IMR-90 (cell line): ENCODE data around the gene SPATA3. TPM values are rescaled to one million over a fixed set of nuclear protein-coding genes. Genes with fewer than 3 reads are reported as not detected.

Experiments used
- ATAC-seq: fragments of 200-7000 bp; cut with Tn5 transposase; 2 replicates; pipeline ENCODE4 v1.9.1; 2020; ENCODE audit warnings: low read depth, mild to moderate bottlenecking, moderate library complexity
- BruUV-seq: library from RNA; stranded (reverse); fragments of 400-500 nt; replicated peaks from 2 replicates; lab custom pipeline; 2021; lab: Mats Ljungman, UMichigan
- CTCF ChIA-PET: fragments of 300-600 bp; formaldehyde crosslinking; extraction: SDS; loops from one replicate; lab custom pipeline; 2021; ENCODE audit warnings: antibody characterized with exemption; lab: Yijun Ruan, JAX
- POLR2A ChIA-PET: fragments of 300-600 bp; sonication (Branson Sonifier 250); formaldehyde crosslinking; loops from one replicate; lab custom pipeline; 2022; ENCODE audit warnings: antibody characterized with exemption; ENCODE audit not compliant: unreplicated experiment; lab: Charles Lee
- DNase-seq: peaks from one replicate; pipeline ENCODE4 v3.0.0; 2013
- H2AFZ ChIP-seq: replicated peaks from 2 replicates; pipeline ENCODE3; 2013; ENCODE audit warnings: low read length, mild to moderate bottlenecking; ENCODE audit not compliant: poor library complexity
- H2AK5ac ChIP-seq: 2 replicates; pipeline ENCODE4 v1.6.1; 2013; ENCODE audit warnings: low read depth, low read length, inconsistent platforms
- H2AK9ac ChIP-seq: replicated peaks from 2 replicates; pipeline ENCODE3; 2013; ENCODE audit warnings: mild to moderate bottlenecking, low read depth, low read length, moderate library complexity; ENCODE audit not compliant: poor library complexity
- H2BK120ac ChIP-seq: 2 replicates; pipeline ENCODE4 v1.6.1; 2013; ENCODE audit warnings: low read depth, low read length, inconsistent platforms
- H2BK15ac ChIP-seq: 3 replicates; pipeline ENCODE4 v1.6.1; 2013; ENCODE audit warnings: low read depth, low read length, inconsistent platforms
- H2BK20ac ChIP-seq: 2 replicates; pipeline ENCODE4 v1.6.1; 2013; ENCODE audit warnings: low read depth, mild to moderate bottlenecking, inconsistent platforms, low read length, moderate library complexity
- H2BK5ac ChIP-seq: 2 replicates; pipeline ENCODE4 v1.6.1; 2013; ENCODE audit warnings: mild to moderate bottlenecking, low read depth, low read length, inconsistent platforms; ENCODE audit not compliant: poor library complexity, severe bottlenecking
- H3K14ac ChIP-seq: replicated peaks from 2 replicates; pipeline ENCODE4 v1.6.1; 2013; ENCODE audit warnings: low read depth, low read length, inconsistent platforms
- H3K18ac ChIP-seq: 2 replicates; pipeline ENCODE4 v1.6.1; 2013; ENCODE audit warnings: low read depth, low read length, control low read depth
- H3K23ac ChIP-seq: 2 replicates; pipeline ENCODE4 v1.6.1; 2013; ENCODE audit warnings: low read depth, low read length, inconsistent platforms
- H3K27ac ChIP-seq: 2 replicates; pipeline ENCODE4 v1.5.1; 2013; ENCODE audit warnings: mild to moderate bottlenecking, control low read depth, low read length; ENCODE audit not compliant: insufficient read depth
- H3K27me3 ChIP-seq: 2 replicates; pipeline ENCODE4 v1.6.1; 2013; ENCODE audit warnings: low read length; ENCODE audit not compliant: control insufficient read depth, insufficient read depth
- H3K36me3 ChIP-seq: 2 replicates; pipeline ENCODE4 v1.6.1; 2013; ENCODE audit warnings: low read length, mixed read lengths; ENCODE audit not compliant: control insufficient read depth, insufficient read depth
- H3K4ac ChIP-seq: 2 replicates; pipeline ENCODE4 v1.6.1; 2013; ENCODE audit warnings: low read depth, low read length, inconsistent platforms
- H3K4me1 ChIP-seq: 2 replicates; pipeline ENCODE4 v1.6.1; 2013; ENCODE audit warnings: low read length, mixed read lengths; ENCODE audit not compliant: control insufficient read depth, insufficient read depth
- H3K4me2 ChIP-seq: 2 replicates; pipeline ENCODE4 v1.6.1; 2013; ENCODE audit warnings: low read depth, mild to moderate bottlenecking, control low read depth, low read length, moderate library complexity
- H3K4me3 ChIP-seq: 2 replicates; pipeline ENCODE4 v1.5.1; 2013; ENCODE audit warnings: low read depth, mild to moderate bottlenecking, control low read depth, low read length, moderate library complexity; ENCODE audit not compliant: insufficient read depth
- H3K56ac ChIP-seq: 2 replicates; pipeline ENCODE4 v1.6.1; 2013; ENCODE audit warnings: low read length, inconsistent platforms; ENCODE audit not compliant: insufficient read depth; ENCODE audit errors: extremely low read depth
- H3K79me1 ChIP-seq, 2 experiments: 2 replicates each; pipeline ENCODE4 v1.6.1; 2013; ENCODE audit warnings: low read length in 2 of 2, inconsistent platforms in 1 of 2, low read depth in 1 of 2
- H3K9ac ChIP-seq: 2 replicates; pipeline ENCODE4 v1.6.1; 2013; ENCODE audit warnings: low read depth, low read length, control low read depth
- H3K9me1 ChIP-seq: 2 replicates; pipeline ENCODE4 v1.6.1; 2013; ENCODE audit warnings: low read length, inconsistent platforms; ENCODE audit not compliant: insufficient read depth
- H3K9me3 ChIP-seq: 2 replicates; pipeline ENCODE4 v1.6.1; 2013; ENCODE audit warnings: low read length; ENCODE audit not compliant: control insufficient read depth, insufficient read depth
- H4K20me1 ChIP-seq: 2 replicates; pipeline ENCODE4 v1.6.1; 2013; ENCODE audit warnings: low read length, inconsistent platforms; ENCODE audit not compliant: insufficient read depth
- H4K5ac ChIP-seq: 2 replicates; pipeline ENCODE4 v1.6.1; 2013; ENCODE audit warnings: mild to moderate bottlenecking, low read depth, low read length, control low read depth
- H4K8ac ChIP-seq, 2 experiments: 2 replicates each; pipeline ENCODE4 v1.6.1; 2013; ENCODE audit warnings: low read depth in 2 of 2, low read length in 2 of 2, control low read depth in 1 of 2, inconsistent platforms in 1 of 2
- H4K91ac ChIP-seq: 2 replicates; pipeline ENCODE4 v1.6.1; 2013; ENCODE audit warnings: low read depth, low read length, inconsistent platforms; ENCODE audit not compliant: insufficient read depth
- BHLHE40 ChIP-seq: fragments of 150-350 bp; IDR thresholded peaks from 2 replicates; pipeline ENCODE4 v1.6.1; 2016; ENCODE audit warnings: mild to moderate bottlenecking, low read depth, low read length
- CEBPB ChIP-seq: IDR thresholded peaks from 2 replicates; pipeline ENCODE4 v1.6.1; 2012; ENCODE audit warnings: low read depth, low read length, improper control_type of control experiment
- FOS ChIP-seq: fragments of 150-350 bp; IDR thresholded peaks from 2 replicates; pipeline ENCODE4 v1.6.1; 2016; ENCODE audit warnings: low read depth, low read length
- MAFK ChIP-seq: IDR thresholded peaks from 2 replicates; pipeline ENCODE4 v1.6.1; 2012; ENCODE audit warnings: low read depth, low read length, improper control_type of control experiment
- MXI1 ChIP-seq: IDR thresholded peaks from 2 replicates; pipeline ENCODE4 v1.6.1; 2012; ENCODE audit warnings: low read depth, mild to moderate bottlenecking, low read length, moderate library complexity, borderline replicate concordance
- NFE2L2 ChIP-seq: fragments of 150-350 bp; IDR thresholded peaks from 2 replicates; pipeline ENCODE4 v1.6.1; 2016; ENCODE audit warnings: low read depth, mild to moderate bottlenecking, low read length
- RAD21 ChIP-seq: IDR thresholded peaks from 2 replicates; pipeline ENCODE4 v1.6.1; 2012; ENCODE audit warnings: low read length, improper control_type of control experiment
- RCOR1 ChIP-seq: IDR thresholded peaks from 2 replicates; pipeline ENCODE4 v1.6.1; 2012; ENCODE audit warnings: mild to moderate bottlenecking, low read length, improper control_type of control experiment; ENCODE audit not compliant: insufficient replicate concordance
- RFX5 ChIP-seq: IDR thresholded peaks from 2 replicates; pipeline ENCODE4 v1.8.0; 2012; ENCODE audit warnings: low read depth, mild to moderate bottlenecking, low read length, moderate library complexity
- USF2 ChIP-seq: fragments of 150-350 bp; IDR thresholded peaks from 2 replicates; pipeline ENCODE4 v1.6.1; 2017; ENCODE audit warnings: mild to moderate bottlenecking, antibody characterized with exemption, low read length, low read depth
- WGBS, 2 experiments: methylation state at CpG; one replicate each; pipeline versions ENCODE4 v1.1.5 to v1.1.7; 2013; ENCODE audit warnings: missing lambda C conversion rate in 2 of 2; ENCODE audit not compliant: insufficient read length in 1 of 2; ENCODE audit errors: extremely low coverage in 2 of 2; 5-methylcytosine and 5-hydroxymethylcytosine counted together
- dilution Hi-C: fragments of 300-500 bp; cut with HindIII; formaldehyde crosslinking; loops from one replicate; pipeline ENCODE4 v1.14.3; 2018; ENCODE audit warnings: low sequenced_read_pairs; ENCODE audit not compliant: unreplicated experiment
- in situ Hi-C: fragments of 300-500 bp; cut with MboI; formaldehyde crosslinking; loops from 3 replicates; pipeline ENCODE4 v1.14.3; 2019; ENCODE audit warnings: low sequenced_read_pairs, inconsistent platforms, mixed read lengths
- intact Hi-C: fragments of 100-400 bp; cut with micrococcal nuclease; formaldehyde crosslinking; loops from 2 replicates; pipeline ENCODE4 v1.10.0; 2022
- polyA plus RNA-seq, 3 experiments: library from polyadenylated mRNA; depleted of rRNA; stranded (reverse); fragments of >200 nt; gene quantifications; 2 replicates each; pipeline ENCODE4 v1.2.3, GENCODE V29; 2012; ENCODE audit warnings: low replicate concordance in 1 of 3
- total RNA-seq: library from RNA; depleted of rRNA; stranded (reverse); fragments of >200 nt; gene quantifications from 2 replicates; pipeline ENCODE4 v1.2.3, GENCODE V29; 2012
- TF ChIP-seq, protein P1 (sequence below): fragments of 150-350 bp; IDR thresholded peaks from 2 replicates; pipeline ENCODE4 v1.6.1; 2016; ENCODE audit warnings: low read depth, mild to moderate bottlenecking, low read length, moderate library complexity, borderline replicate concordance
- TF ChIP-seq, protein P2 (sequence below): conservative IDR thresholded peaks from 2 replicates; pipeline ENCODE4 v1.5.1; 2012; ENCODE audit warnings: mild to moderate bottlenecking, low read depth, low read length, improper control_type of control experiment

Gene SPATA3
- total and polyA plus RNA-seq, 2 of the 4 experiments (the other 2 are of a cell fraction) = not detected

DNA sequence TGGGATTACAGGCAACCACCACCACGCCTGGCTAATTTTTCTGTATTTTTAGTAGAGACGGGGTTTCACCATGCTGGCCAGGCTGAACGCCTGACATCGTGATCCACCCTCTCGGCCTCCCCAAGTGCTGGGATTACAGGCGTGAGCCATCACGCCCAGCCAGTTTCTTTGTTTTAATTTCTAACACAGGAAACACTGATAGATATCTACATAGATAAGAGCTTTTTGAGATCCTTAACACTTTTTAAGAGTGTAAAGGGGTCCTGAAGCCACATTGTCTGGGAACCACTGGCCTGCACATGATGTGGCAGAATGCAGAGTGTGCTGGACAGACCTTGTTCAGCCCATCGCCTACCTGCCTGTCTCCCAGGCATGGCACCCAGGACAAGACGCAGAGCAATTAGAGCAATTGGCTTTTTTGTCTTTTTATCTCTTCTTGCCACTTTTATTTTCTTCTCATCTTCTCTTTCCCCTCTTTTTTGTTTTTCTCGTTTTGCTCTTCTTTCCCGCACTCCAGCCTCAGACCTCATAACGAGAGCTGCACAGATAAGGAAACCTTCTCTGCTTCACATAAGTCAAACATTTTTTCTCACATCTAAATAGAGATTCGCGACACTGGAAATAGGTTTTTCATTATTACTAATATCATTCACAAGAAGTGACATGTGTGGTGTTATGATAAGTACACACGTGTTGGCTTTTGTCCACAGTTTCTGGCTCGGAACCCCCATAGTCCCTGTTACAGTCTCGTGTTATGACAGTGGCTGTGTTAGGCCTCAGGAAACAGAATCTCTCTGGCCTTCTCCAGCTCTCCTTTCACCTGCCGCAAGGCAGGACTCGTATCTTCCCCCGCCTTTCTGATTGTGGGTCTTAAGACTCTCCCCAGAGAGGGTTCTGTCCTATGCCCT is 45.7 kb upstream of the SPATA3 start (continued):
- TF ChIP-seq RAD21 (no peak), FOS (no peak)

DNA sequence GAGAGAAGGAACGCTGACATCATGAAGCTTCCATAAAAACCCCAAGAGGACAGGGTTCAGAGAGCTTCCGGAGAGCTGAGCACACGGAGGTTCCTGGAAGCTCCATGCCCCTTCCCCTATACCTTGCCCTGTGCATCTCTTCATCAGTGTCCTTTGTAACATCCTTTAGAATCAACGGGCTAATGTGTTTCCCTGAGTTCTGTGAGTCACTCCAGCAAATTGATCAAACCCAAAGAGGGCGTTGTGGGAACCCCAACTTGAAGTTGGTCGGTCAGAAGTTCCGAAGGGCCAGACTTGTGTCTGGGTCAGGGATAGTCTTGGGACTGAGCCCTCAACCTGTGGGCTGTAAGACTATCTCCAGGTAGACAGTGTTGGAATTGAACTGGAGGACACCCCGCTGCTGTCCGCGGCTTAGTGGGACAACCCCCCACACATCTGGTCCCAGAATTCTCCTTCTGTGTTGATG is 45.0 kb upstream of the SPATA3 start:
- no peak overlapping the region for H3K56ac ChIP-seq
- DNase-seq (no peak), ATAC-seq (no peak)
- H3K9me1 ChIP-seq = no peaks in the 10 kb centered on the region
- no peak overlapping the region for H2BK15ac ChIP-seq
- no peak overlapping the region for H4K91ac ChIP-seq
- no peak overlapping the region for H3K18ac ChIP-seq
- intact Hi-C loops (loop anchor here (10.0 kb wide), 1 partner anchor 64 kb away; no protein-coding TSS in a partner anchor), dilution Hi-C loops (no loop called here), in situ Hi-C loops (no loop called here)
- H2AK5ac ChIP-seq = no peak overlapping the region
- no peak overlapping the region for H4K5ac ChIP-seq
- peaks cover 3% of the 10 kb centered on the region; the same call in 1 of the 2 replicates for H3K9me3 ChIP-seq
- H3K4me3 ChIP-seq = no peak overlapping the region
- H3K79me1 ChIP-seq = no peaks in the 10 kb centered on the region
- H3K23ac ChIP-seq = no peak overlapping the region
- no peak overlapping the region for H2AK9ac ChIP-seq
- no peaks in the 10 kb centered on the region for H3K36me3 ChIP-seq
- H2AFZ ChIP-seq = no peak overlapping the region
- no peak overlapping the region for H3K4ac ChIP-seq
- CTCF ChIA-PET = no interaction called here
- no peak overlapping the region for H2BK20ac ChIP-seq
- WGBS, 2 experiments = 100% methylated on average over 1 of the region's 10 CpGs; no CpG with 5 or more reads in 1 of the 2 experiments
- H3K14ac ChIP-seq = no peak overlapping the region
- no peaks in the 10 kb centered on the region for H4K20me1 ChIP-seq
- no peak overlapping the region for H2BK5ac ChIP-seq
- peaks cover 36% of the 10 kb centered on the region for H3K27me3 ChIP-seq
- no peak overlapping the region for H3K9ac ChIP-seq
- no peak overlapping the region for H3K4me2 ChIP-seq
- no peak overlapping the region for H2BK120ac ChIP-seq
- no peak overlapping the region for H4K8ac ChIP-seq
- BruUV-seq = no TSS peak
- H3K4me1 ChIP-seq = no peaks in the 10 kb centered on the region
- POLR2A ChIA-PET = no interaction called here
- no peak overlapping the region for H3K27ac ChIP-seq
- TF ChIP-seq MAFK (no peak), CEBPB (no peak), FOS (no peak), USF2 (no peak), NFE2L2 (no peak), RFX5 (no peak), RCOR1 (no peak), BHLHE40 (no peak), MXI1 (no peak)
- TF ChIP-seq, protein P1, sequence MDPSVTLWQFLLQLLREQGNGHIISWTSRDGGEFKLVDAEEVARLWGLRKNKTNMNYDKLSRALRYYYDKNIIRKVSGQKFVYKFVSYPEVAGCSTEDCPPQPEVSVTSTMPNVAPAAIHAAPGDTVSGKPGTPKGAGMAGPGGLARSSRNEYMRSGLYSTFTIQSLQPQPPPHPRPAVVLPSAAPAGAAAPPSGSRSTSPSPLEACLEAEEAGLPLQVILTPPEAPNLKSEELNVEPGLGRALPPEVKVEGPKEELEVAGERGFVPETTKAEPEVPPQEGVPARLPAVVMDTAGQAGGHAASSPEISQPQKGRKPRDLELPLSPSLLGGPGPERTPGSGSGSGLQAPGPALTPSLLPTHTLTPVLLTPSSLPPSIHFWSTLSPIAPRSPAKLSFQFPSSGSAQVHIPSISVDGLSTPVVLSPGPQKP = no peak
- TF ChIP-seq, protein P2, sequence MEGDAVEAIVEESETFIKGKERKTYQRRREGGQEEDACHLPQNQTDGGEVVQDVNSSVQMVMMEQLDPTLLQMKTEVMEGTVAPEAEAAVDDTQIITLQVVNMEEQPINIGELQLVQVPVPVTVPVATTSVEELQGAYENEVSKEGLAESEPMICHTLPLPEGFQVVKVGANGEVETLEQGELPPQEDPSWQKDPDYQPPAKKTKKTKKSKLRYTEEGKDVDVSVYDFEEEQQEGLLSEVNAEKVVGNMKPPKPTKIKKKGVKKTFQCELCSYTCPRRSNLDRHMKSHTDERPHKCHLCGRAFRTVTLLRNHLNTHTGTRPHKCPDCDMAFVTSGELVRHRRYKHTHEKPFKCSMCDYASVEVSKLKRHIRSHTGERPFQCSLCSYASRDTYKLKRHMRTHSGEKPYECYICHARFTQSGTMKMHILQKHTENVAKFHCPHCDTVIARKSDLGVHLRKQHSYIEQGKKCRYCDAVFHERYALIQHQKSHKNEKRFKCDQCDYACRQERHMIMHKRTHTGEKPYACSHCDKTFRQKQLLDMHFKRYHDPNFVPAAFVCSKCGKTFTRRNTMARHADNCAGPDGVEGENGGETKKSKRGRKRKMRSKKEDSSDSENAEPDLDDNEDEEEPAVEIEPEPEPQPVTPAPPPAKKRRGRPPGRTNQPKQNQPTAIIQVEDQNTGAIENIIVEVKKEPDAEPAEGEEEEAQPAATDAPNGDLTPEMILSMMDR = no peak
